ENCODE results near the gene APOBEC4. TPM values are rescaled to one million over a fixed set of nuclear protein-coding genes. Genes with fewer than 3 reads are reported as not detected.

Gene APOBEC4
- total and polyA plus RNA-seq, 10 of the 15 experiments (the other 5 are each of a cell fraction or from before 2014, with no cell fraction given), result 0.04 to 0.25 (median 0.06) TPM; not detected in 5

- no peak for TF ChIP-seq MXI1 (IDR thresholded peaks at IDR 0.05; ENCODE audit: low read depth, low read length)
Measured at GRCh38 chr1:183653462-183653794, 312 bp upstream of the APOBEC4 start (continued).

DNA sequence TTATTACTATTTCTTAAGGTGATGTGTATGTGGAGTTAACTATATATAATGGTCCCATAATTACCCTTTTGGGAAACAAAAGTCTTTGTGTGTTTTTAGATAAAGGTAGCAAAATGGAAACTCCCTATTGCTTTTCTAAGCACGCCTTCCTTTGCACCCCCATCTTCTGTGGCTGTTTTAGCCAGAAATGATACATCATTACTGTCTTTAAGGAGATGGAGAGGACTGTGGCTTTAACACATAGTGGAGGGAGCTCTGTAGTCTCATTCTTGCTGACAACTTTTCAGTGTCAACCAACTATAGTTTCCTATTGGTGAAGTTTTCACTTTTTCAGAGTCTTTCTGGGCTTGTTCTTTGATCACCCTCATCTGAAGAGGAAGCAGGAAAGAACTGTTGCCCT, 1.0 kb downstream of the APOBEC4 start:
- RAD21 ChIA-PET (ENCODE audit: unreplicated experiment), result interaction anchor here (0.9 to 6.2 kb wide), 15 partner anchors 11 to 262 kb away, joined by 3 to 299 read pairs (median 3); partner anchors contain the start of gene SMG7
- no peak for DNase-seq (ENCODE audit: low read depth, low spot score)
- TF ChIP-seq, protein P1, sequence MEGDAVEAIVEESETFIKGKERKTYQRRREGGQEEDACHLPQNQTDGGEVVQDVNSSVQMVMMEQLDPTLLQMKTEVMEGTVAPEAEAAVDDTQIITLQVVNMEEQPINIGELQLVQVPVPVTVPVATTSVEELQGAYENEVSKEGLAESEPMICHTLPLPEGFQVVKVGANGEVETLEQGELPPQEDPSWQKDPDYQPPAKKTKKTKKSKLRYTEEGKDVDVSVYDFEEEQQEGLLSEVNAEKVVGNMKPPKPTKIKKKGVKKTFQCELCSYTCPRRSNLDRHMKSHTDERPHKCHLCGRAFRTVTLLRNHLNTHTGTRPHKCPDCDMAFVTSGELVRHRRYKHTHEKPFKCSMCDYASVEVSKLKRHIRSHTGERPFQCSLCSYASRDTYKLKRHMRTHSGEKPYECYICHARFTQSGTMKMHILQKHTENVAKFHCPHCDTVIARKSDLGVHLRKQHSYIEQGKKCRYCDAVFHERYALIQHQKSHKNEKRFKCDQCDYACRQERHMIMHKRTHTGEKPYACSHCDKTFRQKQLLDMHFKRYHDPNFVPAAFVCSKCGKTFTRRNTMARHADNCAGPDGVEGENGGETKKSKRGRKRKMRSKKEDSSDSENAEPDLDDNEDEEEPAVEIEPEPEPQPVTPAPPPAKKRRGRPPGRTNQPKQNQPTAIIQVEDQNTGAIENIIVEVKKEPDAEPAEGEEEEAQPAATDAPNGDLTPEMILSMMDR (IDR thresholded peaks at IDR 0.05 in 2 of 3, conservative IDR thresholded peaks at IDR 0.05 in 1 of 3; ENCODE audit: control insufficient read depth in 2 of 3, extremely low read depth in 1 of 3, insufficient read depth in 1 of 3, low read depth in 3 of 3, low read length in 3 of 3), result no peak
- TF ChIP-seq CEBPZ (IDR thresholded peaks at IDR 0.05; ENCODE audit: low read depth, low read length) (no peak), MEF2B (IDR thresholded peaks at IDR 0.05; ENCODE audit: partially characterized antibody, poor library complexity, severe bottlenecking) (peak; percentile 58), BHLHE40 (IDR thresholded peaks at IDR 0.05; ENCODE audit: borderline replicate concordance in 1 of 2, low read depth in 2 of 2, low read length in 1 of 2) (no peak; a peak in 1 of 4 replicates), SRF (IDR thresholded peaks at IDR 0.05; ENCODE audit: low read depth in 2 of 2, low read length in 2 of 2) (no peak), LARP7 (IDR thresholded peaks at IDR 0.05) (no peak), MTA2 (IDR thresholded peaks at IDR 0.05; ENCODE audit: low read depth) (peak; percentile 80), BACH1 (IDR thresholded peaks at IDR 0.05; ENCODE audit: borderline replicate concordance) (no peak), RAD21 (IDR thresholded peaks at IDR 0.05; ENCODE audit: insufficient read depth, low read depth, low read length) (no peak), MTA3 (IDR thresholded peaks at IDR 0.05; ENCODE audit: borderline replicate concordance, low read length) (0 out of 2 replicates have a peak, but pooled peaks have one; percentile 54)
- TF ChIP-seq, protein P2, sequence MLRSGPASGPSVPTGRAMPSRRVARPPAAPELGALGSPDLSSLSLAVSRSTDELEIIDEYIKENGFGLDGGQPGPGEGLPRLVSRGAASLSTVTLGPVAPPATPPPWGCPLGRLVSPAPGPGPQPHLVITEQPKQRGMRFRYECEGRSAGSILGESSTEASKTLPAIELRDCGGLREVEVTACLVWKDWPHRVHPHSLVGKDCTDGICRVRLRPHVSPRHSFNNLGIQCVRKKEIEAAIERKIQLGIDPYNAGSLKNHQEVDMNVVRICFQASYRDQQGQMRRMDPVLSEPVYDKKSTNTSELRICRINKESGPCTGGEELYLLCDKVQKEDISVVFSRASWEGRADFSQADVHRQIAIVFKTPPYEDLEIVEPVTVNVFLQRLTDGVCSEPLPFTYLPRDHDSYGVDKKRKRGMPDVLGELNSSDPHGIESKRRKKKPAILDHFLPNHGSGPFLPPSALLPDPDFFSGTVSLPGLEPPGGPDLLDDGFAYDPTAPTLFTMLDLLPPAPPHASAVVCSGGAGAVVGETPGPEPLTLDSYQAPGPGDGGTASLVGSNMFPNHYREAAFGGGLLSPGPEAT (IDR thresholded peaks at IDR 0.05; ENCODE audit: low read depth), result peak; percentile 91

More for the DNA sequence above, 1.0 kb downstream of the APOBEC4 start:
- Histone ChIP-seq H3K27ac (ENCODE audit: control insufficient read depth, insufficient read depth) (peak overlapping the region; percentile 67), H3K9ac (ENCODE audit: control insufficient read depth, insufficient read depth, low read length) (no peak overlapping the region), H3K36me3 (ENCODE audit: control insufficient read depth in 2 of 2, insufficient read depth in 2 of 2, low read length in 1 of 2) (no peaks in the 10 kb centered on the region; a peak in 2 of 4 replicates), H3K27me3 (replicated peaks in 1 of 2; ENCODE audit: control insufficient read depth in 2 of 2, insufficient read depth in 2 of 2, low read length in 1 of 2) (no peaks in the 10 kb centered on the region), H3K4me1 (ENCODE audit: control insufficient read depth, insufficient read depth, low read length) (peaks cover 31% of the 10 kb centered on the region), H3K4me2 (ENCODE audit: control insufficient read depth, insufficient read depth) (peak overlapping the region; percentile 33), H3K4me3 (no peak overlapping the region; the same call in 1 of the 2 replicates), H2AFZ (ENCODE audit: control insufficient read depth, low read depth, low read length) (peak overlapping the region; percentile 5), H3K79me2 (ENCODE audit: control insufficient read depth, insufficient read depth, low read length) (peaks cover 2% of the 10 kb centered on the region), H4K20me1 (ENCODE audit: control insufficient read depth, insufficient read depth) (no peaks in the 10 kb centered on the region), H3K9me3 (replicated peaks; ENCODE audit: control insufficient read depth, insufficient read depth, low read length) (no peaks in the 10 kb centered on the region)
- FAIRE-seq (no peak), ATAC-seq (peak; percentile 85)
- ChIA-PET SMC1A (ENCODE audit: uncharacterized antibody, unreplicated experiment) (interaction anchor here (0.7 to 6.2 kb wide), 16 partner anchors 10 to 372 kb away, joined by 3 to 331 read pairs (median 6); partner anchors contain the start of genes ARPC5 and NCF2), CTCF (interaction anchor here (0.8 to 6.5 kb wide), 11 partner anchors 8 to 263 kb away, joined by 3 to 360 read pairs (median 7); partner anchors contain the start of gene ARPC5), POLR2A (interaction anchor here (0.6 to 2.7 kb wide), 4 partner anchors 7 to 50 kb away, joined by 3 to 10 read pairs (median 5); no protein-coding TSS in a partner anchor)
- in situ Hi-C loops (cut with MboI), result loop anchor here (5.0 to 10.0 kb wide), 2 partner anchors 260 to 573 kb away; no protein-coding TSS in a partner anchor
- no TSS peak for BruUV-seq (replicated peaks)
- 15% methylated on average over 1 of the region's 1 CpG for WGBS (ENCODE audit: insufficient coverage, insufficient replicate concordance, low lambda C conversion rate, missing lambda C conversion rate)
- intact Hi-C loops (cut with micrococcal nuclease; ENCODE audit: unreplicated experiment), result loop anchor here (5.0 kb wide), 1 partner anchor 405 kb away; no protein-coding TSS in a partner anchor
